Upper lobe of right lung (tissue), 1 donor: ENCODE data around the gene ELL. TPM values are rescaled to one million over a fixed set of nuclear protein-coding genes. Genes with fewer than 3 reads are reported as not detected.

Experiments used
- ATAC-seq: fragments of 200-7000 bp; cut with Tn5 transposase; one replicate; pipeline ENCODE4 v1.9.1; 2020; ENCODE audit warnings: mild to moderate bottlenecking, moderate library complexity
- DNase-seq: peaks from one replicate; pipeline ENCODE4 v3.0.0-alpha.2; 2020
- H3K27ac ChIP-seq: fragments of 200-600 bp; one replicate; pipeline ENCODE4 v1.8.0; 2022
- H3K27me3 ChIP-seq: fragments of 200-600 bp; one replicate; pipeline ENCODE4 v1.8.0; 2022; ENCODE audit warnings: mild to moderate bottlenecking
- H3K36me3 ChIP-seq: fragments of 200-600 bp; one replicate; pipeline ENCODE4 v1.8.0; 2022
- H3K4me1 ChIP-seq: fragments of 200-600 bp; one replicate; pipeline ENCODE4 v1.8.0; 2022
- H3K4me3 ChIP-seq: fragments of 200-600 bp; one replicate; pipeline ENCODE4 v1.8.0; 2022; ENCODE audit warnings: mild to moderate bottlenecking
- H3K9me3 ChIP-seq: fragments of 200-600 bp; one replicate; pipeline ENCODE4 v1.8.0; 2022
- CTCF ChIP-seq: fragments of 200-600 bp; IDR thresholded peaks from one replicate; pipeline ENCODE4 v1.8.0; 2022; ENCODE audit warnings: antibody characterized with exemption
- intact Hi-C: fragments of 100-400 bp; cut with DNase I; formaldehyde crosslinking; loops from one replicate; pipeline ENCODE4 v1.11.0; 2022
- total RNA-seq: library from RNA; stranded (reverse); fragmentation: NEBNext Ultra II Directional; extraction: Animal tissue kit (Norgen Biotek cat#: 25700); gene quantifications from one replicate; pipeline ENCODE4 v1.2.1, GENCODE V29; 2021
- donor health status: DM: no; HTN: yes; CAD: no; lungs with severe emphysema.

Gene ELL
- total RNA-seq, 1 donor from 2014 or later, result 17.7 TPM

GRCh38 chr19:18446145-18446810 lies 75.6 kb downstream of the ELL start:
- TF ChIP-seq CTCF, result no peak
- no peak overlapping the region for H3K4me3 ChIP-seq
- peaks cover 3% of the 10 kb centered on the region for H3K4me1 ChIP-seq
- H3K27ac ChIP-seq, result no peak overlapping the region
- H3K9me3 ChIP-seq, result no peaks in the 10 kb centered on the region
- no peaks in the 10 kb centered on the region for H3K27me3 ChIP-seq
- ATAC-seq (peak; percentile 4), DNase-seq (no peak)
- H3K36me3 ChIP-seq, result peaks cover 81% of the 10 kb centered on the region
- intact Hi-C loops, result no loop called here

GRCh38 chr19:18445262-18445948 lies 76.5 kb downstream of the ELL start:
- no peaks in the 10 kb centered on the region for H3K27me3 ChIP-seq
- no peak overlapping the region for H3K27ac ChIP-seq
- DNase-seq, result no peak
- H3K4me3 ChIP-seq, result no peak overlapping the region
- no peak for ATAC-seq
- TF ChIP-seq CTCF, result no peak
- intact Hi-C loops, result no loop called here
- no peaks in the 10 kb centered on the region for H3K9me3 ChIP-seq
- peaks cover 73% of the 10 kb centered on the region for H3K36me3 ChIP-seq
- H3K4me1 ChIP-seq, result no peaks in the 10 kb centered on the region

GRCh38 chr19:18444513-18444912 lies 77.4 kb downstream of the ELL start:
- Histone ChIP-seq H3K36me3 (peaks cover 64% of the 10 kb centered on the region), H3K4me1 (no peaks in the 10 kb centered on the region), H3K9me3 (no peaks in the 10 kb centered on the region), H3K27me3 (no peaks in the 10 kb centered on the region), H3K27ac (no peak overlapping the region), H3K4me3 (no peak overlapping the region)
- intact Hi-C loops, result no loop called here
- no peak for ATAC-seq
- DNase-seq, result no peak
- no peak for TF ChIP-seq CTCF

GRCh38 chr19:18443831-18444230 lies 78.0 kb downstream of the ELL start:
- DNase-seq (no peak), ATAC-seq (no peak)
- H3K4me3 ChIP-seq, result no peak overlapping the region
- H3K36me3 ChIP-seq, result peaks cover 57% of the 10 kb centered on the region
- H3K9me3 ChIP-seq, result no peaks in the 10 kb centered on the region
- TF ChIP-seq CTCF, result no peak
- no peaks in the 10 kb centered on the region for H3K27me3 ChIP-seq
- peaks cover 3% of the 10 kb centered on the region for H3K4me1 ChIP-seq
- intact Hi-C loops, result no loop called here
- no peak overlapping the region for H3K27ac ChIP-seq

GRCh38 chr19:18443406-18443805 lies 78.5 kb downstream of the ELL start:
- H3K27ac ChIP-seq, result no peak overlapping the region
- H3K36me3 ChIP-seq, result peaks cover 53% of the 10 kb centered on the region
- no peaks in the 10 kb centered on the region for H3K9me3 ChIP-seq
- TF ChIP-seq CTCF, result no peak
- peaks cover 7% of the 10 kb centered on the region for H3K4me1 ChIP-seq
- intact Hi-C loops, result no loop called here
- ATAC-seq, result no peak
- H3K4me3 ChIP-seq, result no peak overlapping the region
- no peak for DNase-seq
- H3K27me3 ChIP-seq, result no peaks in the 10 kb centered on the region
